K562 (cell line): ENCODE data around the gene GRB10. TPM values are rescaled to one million over a fixed set of nuclear protein-coding genes. Genes with fewer than 3 reads are reported as not detected.

Experiments used
- CEBPG ChIP-seq, 3 experiments: fragments of 200-800 bp in 1 of 3; sonication (Bioruptor generic) in 1 of 3; sonication (generic) in 1 of 3; formaldehyde crosslinking in 1 of 3; IDR thresholded peaks in 2 of 3; conservative IDR thresholded peaks in 1 of 3; 2 replicates each; pipeline versions ENCODE4 v1.6.1 to v1.8.0; 2016 to 2022; ENCODE audit warnings: missing compliant biosample characterization in 2 of 3, missing genetic modification characterization in 2 of 3, mild to moderate bottlenecking in 1 of 3, missing genetic modification reagents in 1 of 3
- HEY1 ChIP-seq: fragments of 250-450 bp; sonication (Bioruptor Pico); IDR thresholded peaks from 2 replicates; pipeline ENCODE4 v1.5.0; 2020; ENCODE audit warnings: mild to moderate bottlenecking, moderate library complexity, borderline replicate concordance
- MEIS2 ChIP-seq: fragments of 450-650 bp; IDR thresholded peaks from 2 replicates; pipeline ENCODE4 v1.6.1; 2014; ENCODE audit warnings: mild to moderate bottlenecking; ENCODE audit not compliant: partially characterized antibody
- PBX2 ChIP-seq, 2 experiments: IDR thresholded peaks in 1 of 2; conservative IDR thresholded peaks in 1 of 2; 2 replicates each; pipeline ENCODE4 v1.6.1; 2016; ENCODE audit warnings: low read depth in 2 of 2, mild to moderate bottlenecking in 1 of 2, missing compliant biosample characterization in 1 of 2, missing genetic modification characterization in 1 of 2, moderate library complexity in 1 of 2
- ZNF316 ChIP-seq: fragments of 450-650 bp; IDR thresholded peaks from 2 replicates; pipeline ENCODE4 v1.6.1; 2016
- ZNF398 ChIP-seq: fragments of 250-450 bp; sonication (Bioruptor Pico); IDR thresholded peaks from 2 replicates; pipeline ENCODE4 v1.8.0; 2021; ENCODE audit warnings: moderate library complexity, mild to moderate bottlenecking, inconsistent platforms
- ZNF644 ChIP-seq: fragments of 200-800 bp; sonication (Bioruptor generic); IDR thresholded peaks from 2 replicates; pipeline ENCODE4 v1.6.1; 2016; ENCODE audit warnings: low read depth, missing genetic modification characterization, missing compliant biosample characterization
- polyA plus RNA-seq, 8 experiments: library from polyadenylated mRNA; depleted of rRNA in 4 of 8; stranded (reverse) in 5 of 8; unstranded in 3 of 8; fragments of >200 nt; fragmentation: Nextera tagmentation in 2 of 8; fragmentation: Illumina TruSeq in 1 of 8; extraction: Ambion mirVana in 2 of 8; extraction: Trizol in 1 of 8; gene quantifications; 2 replicates each; pipeline versions ENCODE4 v1.2.1 to v1.2.3, GENCODE V29; 2011 to 2014; ENCODE audit warnings: inconsistent platforms in 1 of 8, missing spikeins in 1 of 8
- total RNA-seq, 7 experiments: library from RNA; depleted of rRNA in 6 of 7; stranded (reverse); fragments of >200 nt in 6 of 7; fragmentation: Illumina TruSeq in 2 of 7; extraction: Trizol in 2 of 7; gene quantifications; 2 replicates each; pipeline versions ENCODE4 v1.2.1 to v1.2.3, GENCODE V29; 2011 to 2021; ENCODE audit warnings: low replicate concordance in 1 of 7
- TF ChIP-seq, protein P1 (sequence below): sonication (generic); formaldehyde crosslinking; IDR thresholded peaks from 2 replicates; pipeline ENCODE4 v1.8.0; 2022; ENCODE audit warnings: mild to moderate bottlenecking, missing genetic modification reagents
- TF ChIP-seq, protein P2 (sequence below): fragments of 250-450 bp; sonication (Bioruptor Pico); IDR thresholded peaks from 2 replicates; pipeline ENCODE4 v1.4.0; 2020; ENCODE audit warnings: mild to moderate bottlenecking, moderate library complexity

GRB10 gene
- total and polyA plus RNA-seq, 9 of the 15 experiments (the other 6 are each of a cell fraction or from before 2014, with no cell fraction given): 8.9 to 88.5 (median 40.7) TPM

DNA sequence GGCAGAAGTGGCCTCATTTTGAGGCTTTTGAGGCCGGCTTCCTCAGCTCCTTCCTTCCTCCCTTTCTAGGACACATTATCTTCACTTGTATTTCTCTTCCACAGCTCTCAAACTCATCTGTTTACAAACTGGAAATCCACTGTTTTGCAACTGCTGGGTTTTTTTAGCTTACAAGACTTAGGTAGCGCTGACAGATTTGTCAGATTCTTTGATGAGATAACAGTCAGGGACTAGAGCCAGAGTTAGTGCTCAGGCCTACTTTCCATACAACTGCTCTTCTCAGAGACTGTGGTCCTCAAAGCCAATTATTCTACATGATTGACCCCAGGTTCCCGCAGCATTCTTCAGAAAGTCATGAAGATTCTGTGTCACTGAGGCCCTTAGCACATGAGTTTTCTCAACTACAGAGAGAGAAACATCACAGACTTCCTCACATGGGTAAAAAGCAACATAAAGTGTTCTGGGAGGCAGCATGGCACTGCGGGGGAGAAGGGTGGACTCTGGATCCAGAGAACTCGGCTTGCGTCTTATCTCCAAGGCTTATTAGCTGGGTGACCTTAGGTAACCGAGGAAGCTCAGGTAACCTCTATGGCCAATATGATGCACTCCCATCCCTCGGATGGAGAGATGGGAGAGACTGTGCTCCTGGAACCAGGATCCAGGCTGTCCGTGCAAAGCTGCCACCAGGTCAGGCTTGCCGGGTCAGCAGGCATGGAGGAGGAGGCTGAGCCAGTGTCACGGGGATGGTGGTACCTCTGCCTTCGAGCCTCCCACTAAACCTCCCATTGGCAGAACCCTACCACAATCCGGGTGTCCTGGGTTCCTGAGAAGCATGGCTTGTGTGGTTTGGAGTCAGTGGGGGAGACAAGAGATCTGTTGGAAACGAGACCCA, 228.0 kb downstream of the GRB10 start (continued):
- TF ChIP-seq PBX2 (CRISPR knock-in tag; IDR thresholded peaks at IDR 0.05; ENCODE audit: low read depth): no peak
- peak; percentile 59; the same call in 1 of the 2 replicates for TF ChIP-seq PBX2 (tag; conservative IDR thresholded peaks at IDR 0.05; ENCODE audit: low read depth)
- no peak for TF ChIP-seq ZNF644 (tag)
- no peak for TF ChIP-seq CEBPG (CRISPR knock-in tag; IDR thresholded peaks at IDR 0.05)
- TF ChIP-seq CEBPG (tag; conservative IDR thresholded peaks at IDR 0.05 in 1 of 2, IDR thresholded peaks at IDR 0.05 in 1 of 2): 0 out of 4 replicates have a peak, but pooled peaks of 1 of the 2 experiments have one; percentile 24
- no peak for TF ChIP-seq ZNF316
- no peak for TF ChIP-seq ZNF398 (CRISPR knock-in tag)
- TF ChIP-seq, protein P1, sequence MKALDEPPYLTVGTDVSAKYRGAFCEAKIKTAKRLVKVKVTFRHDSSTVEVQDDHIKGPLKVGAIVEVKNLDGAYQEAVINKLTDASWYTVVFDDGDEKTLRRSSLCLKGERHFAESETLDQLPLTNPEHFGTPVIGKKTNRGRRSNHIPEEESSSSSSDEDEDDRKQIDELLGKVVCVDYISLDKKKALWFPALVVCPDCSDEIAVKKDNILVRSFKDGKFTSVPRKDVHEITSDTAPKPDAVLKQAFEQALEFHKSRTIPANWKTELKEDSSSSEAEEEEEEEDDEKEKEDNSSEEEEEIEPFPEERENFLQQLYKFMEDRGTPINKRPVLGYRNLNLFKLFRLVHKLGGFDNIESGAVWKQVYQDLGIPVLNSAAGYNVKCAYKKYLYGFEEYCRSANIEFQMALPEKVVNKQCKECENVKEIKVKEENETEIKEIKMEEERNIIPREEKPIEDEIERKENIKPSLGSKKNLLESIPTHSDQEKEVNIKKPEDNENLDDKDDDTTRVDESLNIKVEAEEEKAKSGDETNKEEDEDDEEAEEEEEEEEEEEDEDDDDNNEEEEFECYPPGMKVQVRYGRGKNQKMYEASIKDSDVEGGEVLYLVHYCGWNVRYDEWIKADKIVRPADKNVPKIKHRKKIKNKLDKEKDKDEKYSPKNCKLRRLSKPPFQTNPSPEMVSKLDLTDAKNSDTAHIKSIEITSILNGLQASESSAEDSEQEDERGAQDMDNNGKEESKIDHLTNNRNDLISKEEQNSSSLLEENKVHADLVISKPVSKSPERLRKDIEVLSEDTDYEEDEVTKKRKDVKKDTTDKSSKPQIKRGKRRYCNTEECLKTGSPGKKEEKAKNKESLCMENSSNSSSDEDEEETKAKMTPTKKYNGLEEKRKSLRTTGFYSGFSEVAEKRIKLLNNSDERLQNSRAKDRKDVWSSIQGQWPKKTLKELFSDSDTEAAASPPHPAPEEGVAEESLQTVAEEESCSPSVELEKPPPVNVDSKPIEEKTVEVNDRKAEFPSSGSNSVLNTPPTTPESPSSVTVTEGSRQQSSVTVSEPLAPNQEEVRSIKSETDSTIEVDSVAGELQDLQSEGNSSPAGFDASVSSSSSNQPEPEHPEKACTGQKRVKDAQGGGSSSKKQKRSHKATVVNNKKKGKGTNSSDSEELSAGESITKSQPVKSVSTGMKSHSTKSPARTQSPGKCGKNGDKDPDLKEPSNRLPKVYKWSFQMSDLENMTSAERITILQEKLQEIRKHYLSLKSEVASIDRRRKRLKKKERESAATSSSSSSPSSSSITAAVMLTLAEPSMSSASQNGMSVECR (CRISPR knock-in tag): no peak
- TF ChIP-seq, protein P2, sequence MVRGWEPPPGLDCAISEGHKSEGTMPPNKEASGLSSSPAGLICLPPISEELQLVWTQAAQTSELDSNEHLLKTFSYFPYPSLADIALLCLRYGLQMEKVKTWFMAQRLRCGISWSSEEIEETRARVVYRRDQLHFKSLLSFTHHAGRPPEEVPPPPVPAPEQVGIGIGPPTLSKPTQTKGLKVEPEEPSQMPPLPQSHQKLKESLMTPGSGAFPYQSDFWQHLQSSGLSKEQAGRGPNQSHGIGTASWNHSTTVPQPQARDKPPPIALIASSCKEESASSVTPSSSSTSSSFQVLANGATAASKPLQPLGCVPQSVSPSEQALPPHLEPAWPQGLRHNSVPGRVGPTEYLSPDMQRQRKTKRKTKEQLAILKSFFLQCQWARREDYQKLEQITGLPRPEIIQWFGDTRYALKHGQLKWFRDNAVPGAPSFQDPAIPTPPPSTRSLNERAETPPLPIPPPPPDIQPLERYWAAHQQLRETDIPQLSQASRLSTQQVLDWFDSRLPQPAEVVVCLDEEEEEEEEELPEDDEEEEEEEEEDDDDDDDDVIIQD: no peak
- no peak for TF ChIP-seq HEY1 (CRISPR knock-in tag)
- peak; percentile 90 for TF ChIP-seq MEIS2
